NCI-H1092 treated with DMSO at 0.1 percent for 48 hours (cell line): ENCODE measurements around the gene SLC22A12.

Experiments used
- DNase-seq: peaks from one replicate; lab custom pipeline; 2025; lab: John Stamatoyannopoulos, UW

Gene SLC22A12

DNA sequence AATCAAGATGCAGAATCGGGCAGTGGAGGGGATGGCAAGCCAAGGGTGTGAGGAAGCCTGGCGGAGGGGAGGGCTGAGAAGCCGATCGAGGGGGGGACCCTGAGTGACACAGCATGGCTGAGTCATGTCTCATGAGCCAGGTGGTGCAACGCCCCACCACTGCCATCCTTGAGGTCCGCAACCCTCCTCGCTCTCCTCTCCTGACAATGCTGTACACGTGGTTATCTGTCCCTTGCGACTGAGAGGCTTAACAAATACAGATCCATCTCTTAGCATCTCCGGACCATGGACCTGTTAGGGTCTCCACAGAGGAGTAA is 14.2 kb downstream of the SLC22A12 start:
- no peak for DNase-seq

DNA sequence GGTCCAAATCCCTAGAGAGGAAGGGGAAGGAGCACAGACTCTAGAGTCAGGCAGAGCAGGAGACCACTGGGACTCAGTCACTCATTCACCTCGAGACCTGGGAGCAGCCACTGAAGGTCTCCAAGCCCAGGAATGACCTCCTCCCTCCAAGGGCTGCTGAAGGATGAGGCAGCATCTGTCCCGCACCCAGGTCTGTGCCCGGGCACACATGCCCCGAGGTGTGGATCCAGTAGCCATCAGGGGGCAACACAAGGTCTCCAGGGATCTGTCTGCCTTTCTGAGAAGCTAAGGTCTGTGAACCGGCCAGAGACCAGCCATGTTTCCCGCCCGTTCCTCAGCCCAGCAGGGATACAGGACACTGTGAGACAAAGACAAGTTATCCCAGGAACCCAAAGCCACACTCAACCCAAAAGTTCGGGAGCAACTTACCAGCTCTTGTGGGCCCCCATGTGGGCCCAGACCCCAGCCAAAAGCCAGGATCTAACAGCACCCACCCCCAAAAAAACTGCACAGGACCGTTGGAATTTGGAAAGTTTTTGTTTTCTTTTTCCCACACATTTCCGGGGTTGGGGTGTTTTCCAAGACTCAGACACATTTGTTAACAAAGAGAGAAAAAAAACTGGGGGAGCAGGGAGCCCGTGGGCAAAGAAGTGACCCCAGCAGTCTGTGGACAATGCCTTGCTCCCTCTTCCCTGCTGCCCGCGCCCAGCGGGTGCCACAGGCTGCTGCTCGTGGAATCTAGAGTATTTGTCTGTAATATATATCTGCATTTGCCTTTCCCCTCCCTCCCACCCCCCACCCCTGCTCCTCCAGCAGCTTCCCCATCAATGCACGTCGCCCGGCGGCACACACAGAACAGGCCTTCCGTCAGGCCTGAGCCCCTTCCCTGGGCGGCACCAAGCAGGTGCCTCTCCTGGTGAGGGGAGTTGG is 14.9 kb downstream of the SLC22A12 start:
- DNase-seq: no peak

DNA sequence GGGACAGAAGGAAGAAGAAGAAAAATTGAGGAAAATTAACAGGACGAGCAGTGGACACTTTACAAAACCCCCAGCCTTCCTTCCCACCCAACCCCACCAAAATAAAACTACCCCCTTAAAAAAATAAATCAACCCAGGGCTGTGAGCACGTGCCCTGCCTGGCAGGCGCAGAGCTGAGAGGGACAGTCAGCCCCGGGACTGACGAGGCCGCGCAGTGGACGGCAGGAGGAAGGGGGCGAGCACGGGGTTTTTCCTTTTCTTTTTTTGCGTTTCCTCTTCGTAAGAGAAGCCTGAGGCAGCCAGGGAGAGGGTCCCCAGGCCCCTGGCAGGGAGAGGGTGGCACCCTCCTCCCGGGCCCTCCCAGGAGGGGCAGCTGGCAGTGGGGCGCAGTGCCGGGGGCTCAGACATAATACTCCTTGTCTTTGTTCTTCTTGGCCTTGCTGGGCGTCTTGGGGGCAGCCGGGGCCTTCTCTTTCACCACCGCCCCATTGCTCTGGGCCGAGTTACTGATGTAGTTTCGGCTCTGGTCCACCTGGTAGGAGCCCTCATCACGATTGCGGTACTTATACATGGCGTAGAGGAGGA is 15.9 kb downstream of the SLC22A12 start:
- no peak for DNase-seq

DNA sequence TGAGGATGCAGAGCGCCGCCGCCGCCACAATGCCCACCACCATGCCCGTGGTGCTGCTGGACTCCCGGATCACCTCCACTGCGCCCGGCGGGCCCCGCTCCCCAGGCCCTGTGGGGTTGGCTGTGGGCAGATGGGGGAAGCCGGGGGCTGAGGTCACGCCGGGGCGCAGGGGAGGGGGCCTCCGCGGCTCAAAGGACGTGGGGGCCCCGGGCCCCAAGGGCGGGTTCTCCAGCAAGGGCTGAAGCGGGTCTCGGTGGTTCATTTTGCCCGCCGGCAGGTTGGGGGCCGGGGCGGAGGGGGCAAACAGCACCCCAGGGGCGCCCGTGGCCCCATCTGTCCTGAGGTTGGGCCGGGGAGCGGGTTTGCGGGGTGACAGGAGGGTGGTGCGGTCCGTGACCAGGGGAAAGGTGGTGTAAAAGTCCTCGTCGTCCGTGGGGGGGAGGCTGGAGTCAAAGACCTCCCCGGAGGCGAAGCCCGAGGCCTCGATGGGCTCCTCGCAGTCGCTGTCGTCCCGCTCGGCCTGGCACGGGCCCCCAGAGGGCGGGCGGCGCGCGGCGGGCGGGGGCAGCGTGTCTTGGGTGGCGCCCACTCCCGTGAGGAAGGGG is 16.5 kb downstream of the SLC22A12 start:
- DNase-seq: no peak

DNA sequence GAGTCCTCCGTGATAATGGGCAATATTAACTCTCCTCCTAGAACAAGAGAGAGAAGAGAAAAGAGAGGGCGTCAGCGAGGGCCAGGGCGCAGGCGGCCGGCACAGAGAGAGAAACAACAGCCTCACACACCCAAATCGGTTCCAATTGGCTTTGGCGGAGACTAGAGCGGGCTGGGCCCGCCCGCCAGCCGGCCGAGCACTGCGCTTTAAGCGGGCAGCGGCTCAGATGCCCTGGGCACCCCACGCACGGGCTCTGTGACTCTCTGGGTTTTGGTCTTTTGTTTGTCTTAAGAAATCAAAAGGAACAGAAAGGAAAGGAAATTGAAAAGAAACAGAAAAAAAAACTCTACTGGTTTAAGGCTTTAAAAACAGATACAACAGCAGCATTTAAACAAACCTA is 17.0 kb downstream of the SLC22A12 start:
- no peak for DNase-seq

DNA sequence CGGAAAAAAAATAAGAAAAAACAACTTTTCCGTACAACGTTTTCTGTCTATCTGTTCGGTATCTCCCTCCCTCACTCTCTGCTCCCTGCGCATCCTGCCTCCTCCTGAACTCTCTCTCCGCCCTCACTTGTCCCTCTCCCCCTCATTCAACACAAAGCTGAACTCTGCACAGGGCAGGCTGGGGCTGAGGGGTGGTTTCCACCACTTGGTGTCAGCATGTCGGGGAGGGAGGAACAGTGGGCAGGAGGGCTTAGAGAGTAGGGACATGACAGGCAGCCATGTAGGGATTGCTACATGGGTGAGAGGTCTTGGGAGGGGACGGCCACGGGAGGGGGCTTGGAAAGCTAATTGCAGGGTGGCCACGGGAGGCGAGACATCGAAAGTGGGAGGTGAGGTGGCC is 17.6 kb downstream of the SLC22A12 start:
- DNase-seq: no peak

DNA sequence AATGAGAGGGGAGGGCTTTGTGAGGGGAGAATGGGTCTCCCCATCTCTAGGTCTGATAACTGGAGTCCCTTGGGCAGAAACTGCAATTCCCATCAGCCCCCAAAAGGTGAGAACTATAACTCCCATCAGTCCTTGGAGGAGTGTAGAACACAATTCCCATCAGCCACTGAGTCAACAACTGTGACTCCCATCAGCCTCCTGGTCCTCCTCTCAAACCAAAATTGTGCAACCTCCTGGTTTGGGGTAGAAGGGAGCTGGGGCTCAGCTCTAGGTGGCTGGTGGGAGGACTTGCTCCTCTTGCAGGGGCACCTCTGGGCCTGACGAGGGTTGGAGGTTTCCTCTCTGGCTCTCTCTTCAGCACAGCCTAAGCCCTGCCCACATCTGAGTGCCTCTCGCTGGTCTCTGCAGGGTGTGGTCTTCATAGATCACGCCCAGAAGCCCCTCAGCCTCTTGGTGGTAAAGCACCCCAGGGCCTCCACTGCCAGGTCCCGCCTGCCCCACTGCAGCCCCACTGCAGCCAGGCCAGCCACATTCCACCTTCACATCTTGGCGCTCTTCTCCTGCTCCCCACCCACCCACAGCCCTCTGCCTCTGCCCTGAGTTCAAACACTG is 18.5 kb downstream of the SLC22A12 start:
- no peak for DNase-seq

DNA sequence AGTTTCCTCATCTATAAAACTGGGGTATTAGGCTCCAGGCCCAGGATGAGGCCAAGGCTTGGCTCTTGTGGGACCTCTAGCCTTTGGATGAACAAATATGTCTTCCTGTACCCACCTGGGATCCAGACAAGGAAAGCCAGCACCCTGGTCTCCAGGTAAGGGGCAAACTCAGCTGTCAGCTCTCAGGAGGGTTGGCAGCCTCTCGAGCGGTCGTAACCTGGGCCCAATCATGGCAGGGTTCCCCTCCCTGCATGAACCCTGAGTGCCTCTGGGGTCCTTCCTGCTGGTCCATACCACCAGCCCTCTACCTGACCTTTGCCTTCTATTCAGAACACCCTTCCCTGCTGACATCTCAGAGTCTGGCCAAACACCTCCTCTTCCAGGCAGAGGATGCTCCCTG is 19.6 kb downstream of the SLC22A12 start:
- no peak for DNase-seq

DNA sequence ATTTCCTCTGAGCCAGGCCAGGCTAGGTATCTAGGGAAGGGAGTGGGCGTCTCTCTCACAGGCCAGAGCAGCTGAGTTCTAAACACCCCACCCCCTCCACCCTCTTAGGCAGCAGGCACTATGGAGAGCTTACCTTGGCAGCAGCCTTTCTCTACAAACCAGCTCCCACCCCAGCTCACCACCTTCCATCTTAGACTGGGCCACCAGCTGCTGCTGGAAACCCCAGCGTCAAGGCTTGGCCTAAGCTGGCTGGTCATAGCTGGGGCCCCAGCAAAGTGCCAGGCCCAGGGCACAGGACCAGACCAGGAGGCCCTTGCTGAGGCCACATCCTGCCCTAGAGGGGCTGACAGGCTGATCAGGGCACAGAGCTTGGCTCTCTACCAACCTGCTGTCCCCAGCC is 20.2 kb downstream of the SLC22A12 start:
- DNase-seq: no peak

DNA sequence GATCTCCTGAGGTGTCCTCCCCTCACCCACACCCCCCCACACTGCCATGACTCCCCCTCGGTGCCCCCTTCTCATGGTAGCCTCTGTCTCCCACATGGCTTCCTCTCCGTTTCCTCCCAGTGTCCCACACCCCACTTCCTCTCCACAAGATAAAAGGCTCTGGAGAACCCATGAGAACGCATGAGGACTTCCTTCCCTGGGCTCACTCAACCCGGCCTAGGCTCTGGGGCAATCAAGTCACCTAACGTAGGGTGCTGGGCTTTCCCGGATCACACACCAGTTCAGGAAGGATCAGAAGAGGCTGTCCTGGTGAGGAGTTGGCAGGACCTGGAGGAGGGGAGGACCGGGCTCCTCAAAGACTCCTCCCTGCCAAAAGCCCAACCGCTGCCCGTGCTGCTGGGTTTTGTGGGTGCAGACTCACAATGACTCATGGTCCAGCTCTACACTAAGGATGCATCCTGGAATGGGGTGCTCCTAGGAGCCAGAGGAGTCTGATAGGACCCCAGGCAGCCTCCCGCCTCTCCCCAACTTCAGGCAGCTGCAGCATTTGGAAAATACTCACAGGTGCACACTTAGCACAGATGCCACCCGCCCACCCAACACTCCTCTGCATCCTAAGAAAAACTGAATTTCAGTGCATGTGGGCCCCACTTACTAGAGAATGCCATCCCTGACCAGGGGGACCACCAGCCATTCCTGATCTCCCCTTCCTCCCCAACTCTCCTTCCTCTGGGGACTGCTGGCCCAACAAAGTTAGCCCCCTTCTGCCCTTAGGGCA is 21.0 kb downstream of the SLC22A12 start:
- no peak for DNase-seq

DNA sequence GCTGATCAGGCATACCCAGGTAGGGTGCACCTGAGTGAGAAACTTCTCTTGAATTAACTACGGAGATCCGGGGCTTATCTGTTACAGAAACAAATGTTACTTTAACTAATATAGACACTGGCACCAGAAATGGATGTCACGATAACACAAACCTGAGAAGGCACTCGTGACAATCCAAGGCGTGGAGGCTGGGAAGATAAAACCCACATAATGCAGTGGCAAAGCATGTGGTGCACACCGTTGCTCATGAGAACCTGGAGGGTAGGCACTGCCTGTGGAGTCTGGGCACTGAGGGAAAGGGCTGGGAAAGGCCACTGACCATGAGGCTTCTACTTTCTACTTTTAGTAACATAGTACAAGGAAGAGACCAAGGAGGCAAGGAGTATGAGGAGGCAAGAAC is 22.6 kb downstream of the SLC22A12 start:
- DNase-seq: no peak

DNA sequence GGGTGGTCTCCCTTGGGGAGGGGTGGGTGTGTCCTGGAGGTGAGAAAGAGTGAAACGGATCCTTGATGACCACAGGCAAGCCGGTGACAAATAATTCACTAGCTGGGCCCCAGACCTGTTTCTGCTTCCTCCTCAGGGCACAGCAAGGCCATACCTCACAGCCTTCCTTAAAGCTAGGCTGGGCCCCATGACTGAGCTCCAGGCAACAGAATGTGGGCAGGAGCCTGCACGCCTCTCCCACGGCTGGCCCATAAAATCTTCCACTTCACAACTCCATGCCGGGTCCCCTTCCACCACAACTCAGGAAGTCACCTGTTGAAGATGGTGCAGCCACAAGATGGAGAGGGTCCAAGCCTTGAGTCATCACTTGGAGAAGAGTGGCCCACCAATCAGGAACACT is 23.9 kb downstream of the SLC22A12 start:
- DNase-seq: no peak

DNA sequence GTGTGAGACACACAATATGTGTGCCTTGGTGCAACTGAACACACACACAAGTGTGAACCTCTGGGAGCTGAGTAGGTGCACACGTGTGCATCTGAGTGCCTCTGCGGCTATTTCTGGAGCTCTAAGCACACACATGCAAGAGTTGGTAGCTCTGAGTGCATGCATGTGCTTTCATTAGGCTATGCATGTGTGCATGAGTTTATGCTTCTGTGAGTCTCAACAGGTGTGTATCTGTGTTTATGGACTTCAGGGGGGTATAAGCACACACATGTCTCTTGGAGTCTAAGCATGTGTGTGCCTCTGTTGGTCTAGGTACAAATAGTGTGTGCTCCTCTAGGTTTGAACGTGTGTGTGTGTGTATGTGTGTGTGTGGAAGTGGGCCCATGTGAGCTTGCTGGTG is 25.8 kb downstream of the SLC22A12 start:
- DNase-seq: no peak

DNA sequence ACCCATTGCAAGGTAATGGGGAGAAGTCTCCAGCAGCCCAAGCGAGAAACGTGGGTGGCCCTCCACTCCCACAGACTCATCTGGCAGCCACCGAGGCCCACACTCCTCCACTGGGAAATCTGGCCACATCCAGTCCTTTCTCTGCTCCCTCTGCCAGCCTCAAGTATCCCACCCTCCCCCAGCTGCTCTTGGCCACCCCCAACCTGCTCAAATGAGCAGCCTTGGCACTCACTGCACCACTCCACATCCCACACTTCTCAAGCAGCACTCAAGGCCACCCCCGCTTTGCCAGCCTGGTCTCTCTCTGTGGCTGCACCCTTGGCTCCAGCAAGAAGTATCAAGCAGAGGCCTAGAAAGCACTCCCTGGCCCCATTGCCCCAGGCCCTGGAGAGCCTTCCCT is 28.2 kb downstream of the SLC22A12 start:
- DNase-seq: no peak

DNA sequence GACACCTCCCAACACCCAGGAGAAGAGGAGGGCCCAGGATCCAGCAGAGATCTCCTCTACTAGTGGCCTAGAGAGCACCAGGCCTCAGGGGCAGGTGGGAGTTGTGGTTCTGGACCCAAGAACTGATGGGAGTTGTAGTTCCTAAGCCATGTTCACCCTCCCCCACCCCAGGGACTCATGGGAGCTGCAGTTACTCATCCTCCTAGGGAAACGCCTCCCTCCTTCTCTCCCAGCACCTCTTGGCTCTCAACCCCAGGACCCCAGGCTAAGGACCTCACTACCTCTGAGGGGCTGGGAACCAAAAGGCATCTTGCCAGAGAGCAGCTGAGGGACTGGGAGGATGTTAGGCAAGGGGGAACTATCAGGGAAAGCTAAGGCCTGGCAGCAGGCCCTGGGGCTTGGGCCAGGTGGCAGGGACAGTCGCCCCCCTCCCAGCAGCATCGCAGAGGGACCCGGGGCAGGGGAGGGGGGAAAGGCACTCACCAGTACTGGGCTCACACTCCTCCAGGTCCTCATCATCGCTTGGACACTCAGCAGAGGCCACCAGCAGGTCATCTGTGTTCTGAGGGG is 28.9 kb downstream of the SLC22A12 start:
- peak; percentile 57 for DNase-seq

DNA sequence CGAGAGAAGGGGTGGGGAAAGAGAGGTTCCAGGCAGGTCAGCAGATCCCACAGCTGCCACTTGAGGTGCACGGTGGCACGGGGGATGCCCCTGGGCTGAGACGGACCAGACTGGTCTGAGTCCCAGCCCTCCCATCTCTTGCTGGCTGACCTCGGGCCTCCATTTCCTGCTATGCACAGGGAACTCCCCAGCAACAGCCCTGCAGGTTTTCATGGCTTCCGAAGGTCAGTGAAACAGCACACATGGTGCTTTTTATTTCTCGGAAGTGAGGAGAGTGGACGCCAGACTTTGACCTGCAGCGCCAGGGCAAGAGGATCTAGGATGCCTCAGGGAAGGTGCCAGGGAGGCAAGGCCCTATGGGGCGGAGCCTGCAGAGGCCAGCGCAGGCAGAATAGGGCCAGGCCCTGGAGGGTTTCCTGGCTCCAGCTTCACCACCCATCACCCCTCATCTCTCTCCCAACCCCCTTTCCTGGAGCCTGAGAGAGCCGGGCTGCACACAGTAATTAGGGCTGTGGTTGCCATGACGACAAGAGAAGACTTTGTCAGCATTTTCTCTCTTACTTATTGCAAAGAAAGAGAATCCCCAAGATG is 29.5 kb downstream of the SLC22A12 start:
- DNase-seq: peak; percentile 23

DNA sequence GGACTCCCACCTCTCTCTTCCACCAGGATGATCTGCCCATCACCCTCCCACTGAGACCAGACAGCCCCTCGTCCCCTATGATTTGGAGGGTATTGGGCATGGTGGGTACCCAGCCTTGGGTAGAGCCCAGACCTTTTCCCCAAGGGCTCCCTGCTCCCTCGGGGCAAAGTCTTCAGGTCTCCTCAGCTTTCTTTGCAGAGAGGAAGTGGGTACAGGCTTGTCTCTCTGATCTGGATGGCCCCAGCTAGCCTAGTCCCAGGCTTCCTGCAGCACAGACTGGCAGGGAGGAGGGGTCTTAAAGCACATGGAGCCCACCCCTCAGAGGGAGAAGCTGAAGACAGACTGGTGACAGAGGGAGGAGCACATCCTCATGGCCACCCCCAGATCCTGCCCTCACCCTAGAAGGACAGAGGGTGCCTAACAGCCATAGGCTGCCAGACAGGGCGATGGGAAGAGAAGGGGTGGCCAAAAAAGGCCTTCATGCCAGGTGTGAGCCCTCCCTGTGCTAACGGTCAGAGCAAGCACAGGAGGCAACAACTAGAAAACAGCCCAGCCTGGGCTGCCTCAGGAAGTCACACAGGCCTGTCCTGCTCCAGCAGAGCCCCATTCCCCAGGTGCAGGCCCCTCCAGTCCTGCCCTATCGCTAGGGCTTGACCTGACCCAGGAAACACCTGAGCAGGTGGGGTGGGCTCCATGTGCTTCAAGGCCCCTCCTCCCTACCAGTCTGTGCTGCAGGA is 30.4 kb downstream of the SLC22A12 start:
- no peak for DNase-seq

DNA sequence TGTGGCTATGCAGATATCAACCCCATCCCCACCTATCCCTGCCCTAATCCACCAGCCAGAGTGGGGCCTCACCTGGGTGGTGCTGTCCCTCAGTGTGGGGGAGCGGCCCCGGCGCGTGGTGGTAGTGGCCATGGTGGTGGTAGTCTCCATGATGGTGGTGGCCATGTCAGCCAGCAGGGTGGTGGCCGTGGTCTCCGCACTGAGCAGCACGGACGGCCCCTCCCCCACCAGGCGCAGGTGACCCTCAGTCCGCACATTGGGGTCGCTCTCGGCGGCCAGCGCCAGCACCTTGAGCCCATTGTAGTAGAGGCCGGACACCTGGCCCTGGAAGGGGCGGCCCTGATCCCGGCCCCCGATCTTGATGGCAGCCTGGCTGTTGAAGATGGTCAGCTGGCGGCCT is 31.7 kb downstream of the SLC22A12 start:
- DNase-seq: no peak

DNA sequence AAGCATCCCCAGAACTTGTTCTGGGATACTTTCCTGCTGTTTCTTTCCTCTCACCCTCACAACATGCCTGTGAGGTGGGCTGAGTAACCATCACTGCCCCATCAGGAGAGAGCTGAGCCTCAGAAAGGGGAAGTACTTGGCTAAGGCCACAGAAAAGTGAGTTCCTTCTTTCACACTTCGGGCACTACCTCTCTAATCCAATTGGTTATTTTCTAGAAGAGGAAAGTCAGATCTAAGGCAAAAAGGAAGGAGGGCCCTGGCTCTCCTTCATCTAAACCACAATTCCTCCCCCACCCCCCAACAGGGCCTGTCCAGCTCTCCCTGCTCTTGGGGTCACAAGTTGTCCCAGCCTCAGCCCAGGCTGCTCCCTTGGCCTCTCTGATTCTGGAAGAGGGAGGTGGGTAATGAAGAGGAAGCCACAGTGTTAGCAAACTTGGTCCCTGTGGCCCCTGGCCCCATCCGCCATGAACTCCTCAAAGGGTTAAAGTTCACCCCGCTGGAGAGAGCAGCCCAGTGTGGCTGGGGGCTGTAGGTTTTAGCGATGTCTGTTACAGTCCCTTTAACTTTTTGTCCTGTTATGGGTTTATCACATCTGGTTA is 34.0 kb downstream of the SLC22A12 start:
- no peak for DNase-seq

DNA sequence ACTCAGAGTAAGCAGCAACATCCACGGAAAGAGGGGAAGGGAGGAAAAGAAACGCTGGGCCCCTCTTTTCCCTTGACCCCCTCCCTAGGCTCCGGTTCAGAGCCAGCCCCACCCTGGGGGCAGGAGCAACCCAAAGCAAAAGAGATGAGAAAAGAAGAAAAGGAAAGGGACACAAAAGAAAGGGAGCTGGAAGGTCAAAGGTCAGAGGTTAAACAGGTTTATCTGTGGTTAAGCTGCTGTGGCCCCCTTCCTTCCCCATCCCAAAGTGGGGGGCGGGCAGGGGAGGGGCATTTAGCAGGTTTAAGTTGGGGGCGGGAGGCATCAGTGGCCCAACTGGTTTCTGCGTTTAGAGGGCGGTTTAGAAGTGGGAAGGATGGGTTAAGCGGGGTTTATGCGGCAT is 35.6 kb downstream of the SLC22A12 start:
- DNase-seq: no peak
